ES-I3 (cell line): ENCODE results near the gene CITED2.
"Not testable (repeated sequence)": the region's sequence is repeated elsewhere in the genome, so short reads cannot be mapped to it uniquely, and the experiment has no call there.

Experiments used
- H3K36me3 ChIP-seq: 2 replicates; pipeline ENCODE4 v1.6.1; 2013; ENCODE audit warnings: mild to moderate bottlenecking, low read length, control low read depth, moderate library complexity; ENCODE audit not compliant: insufficient read depth
- H3K4me1 ChIP-seq: 2 replicates; pipeline ENCODE4 v1.6.1; 2013; ENCODE audit warnings: mild to moderate bottlenecking, control low read depth, low read length; ENCODE audit not compliant: insufficient read depth
- H3K9ac ChIP-seq: 2 replicates; pipeline ENCODE4 v1.6.1; 2013; ENCODE audit warnings: low read depth, mild to moderate bottlenecking, low read length, moderate library complexity
- H3K9me3 ChIP-seq: 2 replicates; pipeline ENCODE4 v1.6.1; 2013; ENCODE audit warnings: mild to moderate bottlenecking, low read length, moderate library complexity; ENCODE audit not compliant: control insufficient read depth, insufficient read depth

The CITED2 gene

GRCh38 chr6:139364302-139364981 lies 10.0 kb downstream of the CITED2 start:
- H3K9ac ChIP-seq = no peak overlapping the region
- H3K36me3 ChIP-seq = no peaks in the 10 kb centered on the region
- H3K4me1 ChIP-seq = peaks cover 14% of the 10 kb centered on the region
- H3K9me3 ChIP-seq = no peaks in the 10 kb centered on the region

- H3K36me3 ChIP-seq, H3K9ac ChIP-seq, H3K9me3 ChIP-seq: not testable (repeated sequence)
- peaks cover 12% of the 10 kb centered on the region for H3K4me1 ChIP-seq
These were observed 10.7 kb downstream of the CITED2 start for GRCh38 chr6:139363797-139364196.

GRCh38 chr6:139363123-139363522 lies 11.3 kb downstream of the CITED2 start:
- H3K9ac ChIP-seq, H3K36me3 ChIP-seq, H3K9me3 ChIP-seq, H3K4me1 ChIP-seq: not testable (repeated sequence)

GRCh38 chr6:139361211-139361610 lies 13.2 kb downstream of the CITED2 start:
- Histone ChIP-seq H3K36me3 (no peaks in the 10 kb centered on the region), H3K4me1 (no peaks in the 10 kb centered on the region), H3K9me3 (no peaks in the 10 kb centered on the region), H3K9ac (no peak overlapping the region)

GRCh38 chr6:139356924-139357323 lies 17.5 kb downstream of the CITED2 start:
- H3K9me3 ChIP-seq = no peaks in the 10 kb centered on the region
- H3K4me1 ChIP-seq = no peaks in the 10 kb centered on the region
- H3K9ac ChIP-seq = no peak overlapping the region
- no peaks in the 10 kb centered on the region for H3K36me3 ChIP-seq

GRCh38 chr6:139355777-139356445 lies 18.5 kb downstream of the CITED2 start:
- H3K36me3 ChIP-seq = no peaks in the 10 kb centered on the region
- H3K4me1 ChIP-seq = no peaks in the 10 kb centered on the region
- no peak overlapping the region for H3K9ac ChIP-seq
- H3K9me3 ChIP-seq = no peaks in the 10 kb centered on the region

GRCh38 chr6:139355172-139355571 lies 19.3 kb downstream of the CITED2 start:
- Histone ChIP-seq H3K9ac (no peak overlapping the region), H3K36me3 (no peaks in the 10 kb centered on the region), H3K9me3 (no peaks in the 10 kb centered on the region), H3K4me1 (no peaks in the 10 kb centered on the region)

GRCh38 chr6:139354189-139354588 lies 20.3 kb downstream of the CITED2 start:
- no peaks in the 10 kb centered on the region for H3K36me3 ChIP-seq
- no peaks in the 10 kb centered on the region for H3K9me3 ChIP-seq
- H3K4me1 ChIP-seq = no peaks in the 10 kb centered on the region
- H3K9ac ChIP-seq = no peak overlapping the region

- Histone ChIP-seq H3K4me1 (no peaks in the 10 kb centered on the region), H3K36me3 (no peaks in the 10 kb centered on the region), H3K9ac (no peak overlapping the region), H3K9me3 (no peaks in the 10 kb centered on the region)
These were observed 24.9 kb downstream of the CITED2 start for GRCh38 chr6:139349464-139350020.

GRCh38 chr6:139346392-139346791 lies 28.1 kb downstream of the CITED2 start:
- no peaks in the 10 kb centered on the region for H3K36me3 ChIP-seq
- peaks cover 6% of the 10 kb centered on the region for H3K4me1 ChIP-seq
- H3K9ac ChIP-seq = no peak overlapping the region
- H3K9me3 ChIP-seq = no peaks in the 10 kb centered on the region; the same call in 1 of the 2 replicates

- Histone ChIP-seq H3K4me1 (peaks cover 6% of the 10 kb centered on the region), H3K36me3 (no peaks in the 10 kb centered on the region), H3K9me3 (no peaks in the 10 kb centered on the region; the same call in 1 of the 2 replicates), H3K9ac (no peak overlapping the region)
These were observed 30.1 kb downstream of the CITED2 start for GRCh38 chr6:139344186-139344963.

GRCh38 chr6:139343052-139343750 lies 31.2 kb downstream of the CITED2 start:
- Histone ChIP-seq H3K9ac (no peak overlapping the region), H3K4me1 (peaks cover 6% of the 10 kb centered on the region), H3K9me3 (no peaks in the 10 kb centered on the region; the same call in 1 of the 2 replicates), H3K36me3 (no peaks in the 10 kb centered on the region)

GRCh38 chr6:139341060-139341459 lies 33.4 kb downstream of the CITED2 start:
- Histone ChIP-seq H3K9ac (no peak overlapping the region), H3K4me1 (peaks cover 6% of the 10 kb centered on the region), H3K9me3 (no peaks in the 10 kb centered on the region; the same call in 1 of the 2 replicates), H3K36me3 (no peaks in the 10 kb centered on the region)

- Histone ChIP-seq H3K36me3 (no peaks in the 10 kb centered on the region), H3K4me1 (0 out of 2 replicates have a peak, but pooled peaks cover 4% of the 10 kb centered on the region), H3K9me3 (no peaks in the 10 kb centered on the region; the same call in 1 of the 2 replicates), H3K9ac (no peak overlapping the region)
These were observed 35.7 kb downstream of the CITED2 start for GRCh38 chr6:139338795-139339194.
